Trophoblast cell (in vitro differentiated cells and primary cell): Measurements from ENCODE around the gene PAIP1.

ENCODE experiments used
- DNase-seq, 2 donors: peaks; one replicate each; pipeline ENCODE4 v3.0.0-alpha.2; 2016
- H2AFZ ChIP-seq: 2 replicates; pipeline ENCODE4 v1.6.1; 2013; ENCODE audit warnings: low read length, moderate library complexity, mild to moderate bottlenecking; ENCODE audit not compliant: insufficient read depth, poor library complexity
- H2AK5ac ChIP-seq: 2 replicates; pipeline ENCODE4 v1.6.1; 2013; ENCODE audit warnings: mild to moderate bottlenecking, low read length
- H2BK120ac ChIP-seq: 2 replicates; pipeline ENCODE4 v1.6.1; 2013; ENCODE audit warnings: low read length, mild to moderate bottlenecking, moderate library complexity; ENCODE audit not compliant: insufficient read depth, poor library complexity
- H2BK12ac ChIP-seq: 2 replicates; pipeline ENCODE4 v1.6.1; 2013; ENCODE audit warnings: mild to moderate bottlenecking, low read length, moderate library complexity
- H2BK5ac ChIP-seq: 2 replicates; pipeline ENCODE4 v1.6.1; 2013; ENCODE audit warnings: low read length, low read depth, moderate library complexity, mild to moderate bottlenecking; ENCODE audit not compliant: poor library complexity
- H3K14ac ChIP-seq: 2 replicates; pipeline ENCODE4 v1.6.1; 2013; ENCODE audit warnings: mild to moderate bottlenecking, low read length
- H3K18ac ChIP-seq: 2 replicates; pipeline ENCODE4 v1.6.1; 2013; ENCODE audit warnings: mild to moderate bottlenecking, low read length
- H3K23ac ChIP-seq: 2 replicates; pipeline ENCODE4 v1.6.1; 2013; ENCODE audit warnings: low read length
- H3K27ac ChIP-seq: 2 replicates; pipeline ENCODE4 v1.5.1; 2013; ENCODE audit warnings: low read depth, mild to moderate bottlenecking, inconsistent platforms, low read length, moderate library complexity
- H3K27me3 ChIP-seq: 2 replicates; pipeline ENCODE4 v1.6.1; 2013; ENCODE audit warnings: inconsistent platforms, mild to moderate bottlenecking, low read length, moderate library complexity; ENCODE audit not compliant: insufficient read depth
- H3K36me3 ChIP-seq, 2 experiments: 1 replicate in 1 of 2; 2 replicates in 1 of 2; pipeline ENCODE4 v1.6.1; 2013; ENCODE audit warnings: low read length in 2 of 2, mild to moderate bottlenecking in 2 of 2, moderate library complexity in 1 of 2; ENCODE audit not compliant: insufficient read depth in 2 of 2, control insufficient read depth in 1 of 2
- H3K4ac ChIP-seq: 2 replicates; pipeline ENCODE4 v1.6.1; 2013; ENCODE audit warnings: low read depth, mild to moderate bottlenecking, low read length, moderate library complexity
- H3K4me1 ChIP-seq, 2 experiments: 1 replicate in 1 of 2; 2 replicates in 1 of 2; pipeline ENCODE4 v1.6.1; 2013; ENCODE audit warnings: low read length in 2 of 2, mild to moderate bottlenecking in 2 of 2, moderate library complexity in 1 of 2; ENCODE audit not compliant: insufficient read depth in 2 of 2, control insufficient read depth in 1 of 2
- H3K4me2 ChIP-seq: 2 replicates; pipeline ENCODE4 v1.6.1; 2013; ENCODE audit warnings: inconsistent platforms, mild to moderate bottlenecking, low read length, moderate library complexity
- H3K4me3 ChIP-seq: 2 replicates; pipeline ENCODE4 v1.5.1; 2013; ENCODE audit warnings: mild to moderate bottlenecking, low read depth, low read length, inconsistent platforms
- H3K79me1 ChIP-seq: one replicate; pipeline ENCODE4 v1.6.1; 2013; ENCODE audit warnings: low read length
- H3K79me2 ChIP-seq: 2 replicates; pipeline ENCODE4 v1.6.1; 2013; ENCODE audit warnings: low read length, mild to moderate bottlenecking; ENCODE audit not compliant: control insufficient read depth, insufficient read depth, poor library complexity
- H3K9ac ChIP-seq: 2 replicates; pipeline ENCODE4 v1.6.1; 2013; ENCODE audit warnings: mild to moderate bottlenecking, low read length
- H3K9me3 ChIP-seq: 2 replicates; pipeline ENCODE4 v1.6.1; 2013; ENCODE audit warnings: low read depth, mild to moderate bottlenecking, control low read depth, inconsistent platforms, low read length; ENCODE audit not compliant: insufficient read depth
- H4K12ac ChIP-seq: 2 replicates; pipeline ENCODE4 v1.6.1; 2013; ENCODE audit warnings: low read depth, mild to moderate bottlenecking, low read length, moderate library complexity
- H4K8ac ChIP-seq: 2 replicates; pipeline ENCODE4 v1.6.1; 2013; ENCODE audit warnings: low read depth, mild to moderate bottlenecking, low read length, moderate library complexity
- H4K91ac ChIP-seq: one replicate; pipeline ENCODE4 v1.6.1; 2013; ENCODE audit warnings: low read depth, mild to moderate bottlenecking, low read length, moderate library complexity
- WGBS: extraction: QIAGEN DNeasy Blood & Tissue Kit; methylation state at CpG from one replicate; pipeline ENCODE4 v1.1.7; 2013; ENCODE audit warnings: missing lambda C conversion rate; ENCODE audit not compliant: insufficient read length, insufficient coverage; ENCODE audit errors: extremely low coverage; 5-methylcytosine and 5-hydroxymethylcytosine counted together

PAIP1 gene

GRCh38 chr5:43573058-43573457 lies 16.2 kb upstream of the PAIP1 start:
- Histone ChIP-seq H2AFZ (no peak overlapping the region), H3K79me1 (no peaks in the 10 kb centered on the region), H3K27me3 (no peaks in the 10 kb centered on the region), H3K4me1 (no peaks in the 10 kb centered on the region), H3K27ac (no peak overlapping the region), H3K18ac (no peak overlapping the region), H3K4me3 (no peak overlapping the region), H3K79me2 (no peaks in the 10 kb centered on the region), H4K91ac (no peak overlapping the region), H3K4ac (no peak overlapping the region), H4K8ac (no peak overlapping the region), H3K9me3 (no peaks in the 10 kb centered on the region), H3K23ac (no peak overlapping the region), H3K4me2 (no peak overlapping the region), H3K14ac (no peak overlapping the region), H2BK5ac (no peak overlapping the region), H2AK5ac (no peak overlapping the region), H3K36me3 (no peaks in the 10 kb centered on the region), H2BK120ac (no peak overlapping the region), H3K9ac (no peak overlapping the region), H2BK12ac (no peak overlapping the region), H4K12ac (no peak overlapping the region)
- no peak for DNase-seq
- WGBS, result no CpG with 5 or more reads among the region's 1 CpG

- no peak overlapping the region for H3K27ac ChIP-seq
- H3K79me2 ChIP-seq, result no peaks in the 10 kb centered on the region
- H3K4ac ChIP-seq, result no peak overlapping the region
- no peak overlapping the region for H4K8ac ChIP-seq
- no peak overlapping the region for H2AFZ ChIP-seq
- no peak overlapping the region for H2AK5ac ChIP-seq
- H2BK120ac ChIP-seq, result no peak overlapping the region
- H3K36me3 ChIP-seq, result no peaks in the 10 kb centered on the region
- H3K18ac ChIP-seq, result no peak overlapping the region
- H3K4me3 ChIP-seq, result no peak overlapping the region
- H3K14ac ChIP-seq, result no peak overlapping the region
- H4K91ac ChIP-seq, result no peak overlapping the region
- no peaks in the 10 kb centered on the region for H3K79me1 ChIP-seq
- H2BK5ac ChIP-seq, result no peak overlapping the region
- WGBS, result no CpG with 5 or more reads among the region's 2 CpGs
- H3K23ac ChIP-seq, result no peak overlapping the region
- no peak overlapping the region for H2BK12ac ChIP-seq
- no peaks in the 10 kb centered on the region for H3K27me3 ChIP-seq
- no peak overlapping the region for H4K12ac ChIP-seq
- no peak for DNase-seq
- H3K4me2 ChIP-seq, result no peak overlapping the region
- H3K9me3 ChIP-seq, result no peaks in the 10 kb centered on the region
- H3K4me1 ChIP-seq, result no peaks in the 10 kb centered on the region
- no peak overlapping the region for H3K9ac ChIP-seq
Observed at GRCh38 chr5:43572357-43572756, 15.5 kb upstream of the PAIP1 start.

GRCh38 chr5:43571237-43571636 lies 14.4 kb upstream of the PAIP1 start:
- Histone ChIP-seq H3K36me3 (no peaks in the 10 kb centered on the region), H3K14ac (no peak overlapping the region), H3K4me2 (no peak overlapping the region), H2BK120ac (no peak overlapping the region), H3K9ac (no peak overlapping the region), H4K12ac (no peak overlapping the region), H2BK5ac (no peak overlapping the region), H4K8ac (no peak overlapping the region), H3K79me2 (no peaks in the 10 kb centered on the region), H3K79me1 (no peaks in the 10 kb centered on the region), H3K4me1 (no peaks in the 10 kb centered on the region), H3K9me3 (no peaks in the 10 kb centered on the region), H2BK12ac (no peak overlapping the region), H3K18ac (no peak overlapping the region), H2AK5ac (no peak overlapping the region), H3K4me3 (no peak overlapping the region), H3K23ac (no peak overlapping the region), H3K4ac (no peak overlapping the region), H2AFZ (no peak overlapping the region), H3K27ac (no peak overlapping the region), H3K27me3 (no peaks in the 10 kb centered on the region), H4K91ac (no peak overlapping the region)
- no peak for DNase-seq
- WGBS, result no CpG with 5 or more reads among the region's 5 CpGs

- H3K4me3 ChIP-seq, result no peak overlapping the region
- no peak overlapping the region for H3K23ac ChIP-seq
- no peak overlapping the region for H2AFZ ChIP-seq
- no peak overlapping the region for H3K18ac ChIP-seq
- no peak for DNase-seq
- H2AK5ac ChIP-seq, result no peak overlapping the region
- no peak overlapping the region for H3K27ac ChIP-seq
- H4K12ac ChIP-seq, result no peak overlapping the region
- H3K9ac ChIP-seq, result no peak overlapping the region
- no peaks in the 10 kb centered on the region for H3K4me1 ChIP-seq
- H2BK12ac ChIP-seq, result no peak overlapping the region
- no peaks in the 10 kb centered on the region for H3K79me1 ChIP-seq
- no peak overlapping the region for H3K14ac ChIP-seq
- no peaks in the 10 kb centered on the region for H3K36me3 ChIP-seq
- H3K79me2 ChIP-seq, result no peaks in the 10 kb centered on the region
- no peaks in the 10 kb centered on the region for H3K9me3 ChIP-seq
- H3K4ac ChIP-seq, result no peak overlapping the region
- no peak overlapping the region for H2BK5ac ChIP-seq
- WGBS, result no CpG with 5 or more reads among the region's 8 CpGs
- H4K91ac ChIP-seq, result no peak overlapping the region
- no peak overlapping the region for H2BK120ac ChIP-seq
- no peak overlapping the region for H4K8ac ChIP-seq
- H3K4me2 ChIP-seq, result no peak overlapping the region
- H3K27me3 ChIP-seq, result no peaks in the 10 kb centered on the region
Observed at GRCh38 chr5:43570450-43571158, 13.7 kb upstream of the PAIP1 start.
